ENCODE data around the gene NAV3. TPM values are rescaled to one million over a fixed set of nuclear protein-coding genes. Genes with fewer than 3 reads are reported as not detected.

Gene NAV3
- total RNA-seq, 2 experiments from 2014 or later: not detected

DNA sequence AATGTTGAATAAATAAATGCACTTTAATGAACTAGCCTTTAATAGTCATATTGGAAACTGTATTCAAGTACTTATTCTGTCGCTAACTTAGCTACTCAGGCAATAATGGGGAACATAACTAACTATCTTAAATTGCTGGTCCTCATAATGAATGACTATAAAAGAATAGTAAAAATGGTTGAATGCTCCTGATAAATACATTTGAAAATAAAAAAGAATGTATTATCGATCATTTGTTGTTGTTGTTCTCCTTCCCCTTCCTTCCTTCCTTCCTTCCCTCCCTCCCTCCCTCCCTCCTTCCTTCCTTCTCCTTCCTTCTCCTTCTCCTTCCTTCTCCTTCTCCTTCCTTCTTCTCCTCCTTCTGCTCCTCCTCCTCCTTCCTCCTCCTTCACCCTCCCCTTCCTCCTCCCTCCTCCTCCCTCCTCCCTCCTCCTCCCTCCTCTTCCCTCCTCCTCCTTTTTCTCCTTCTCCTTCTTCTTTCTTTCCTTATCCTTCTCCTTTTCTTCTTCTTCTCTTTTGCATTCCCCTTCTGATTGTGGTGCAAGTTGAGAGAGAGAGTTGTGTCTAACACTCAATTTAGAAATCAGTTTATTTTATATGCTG lies 133.0 kb downstream of the NAV3 start:
- ChIA-PET CTCF (no interaction called here), POLR2A (no interaction called here)
- H3K27me3 ChIP-seq (ENCODE audit: control insufficient read depth in 1 of 2, insufficient read depth in 2 of 2, low read length in 2 of 2): no peaks in the 10 kb centered on the region
- Mint-ChIP-seq H3K9me3 (peaks cover 2% of the 10 kb centered on the region), H3K27ac (no peak overlapping the region), H3K27me3 (no peaks in the 10 kb centered on the region), H3K4me1 (ENCODE audit: low read depth) (no peaks in the 10 kb centered on the region), H3K36me3 (ENCODE audit: low read depth) (no peaks in the 10 kb centered on the region), H3K4me3 (no peak overlapping the region)
- no peaks in the 10 kb centered on the region for H3K36me3 ChIP-seq (ENCODE audit: insufficient read depth, low read length)
- no peak overlapping the region for H3K27ac ChIP-seq (ENCODE audit: low read depth in 1 of 2, low read length in 2 of 2)
- ATAC-seq (ENCODE audit: poor library complexity): no peak
- intact Hi-C loops (cut with DNase I, micrococcal nuclease): no loop called here
- no peaks in the 10 kb centered on the region for H3K9me3 ChIP-seq (ENCODE audit: control insufficient read depth in 1 of 2, insufficient read depth in 1 of 2, low read length in 2 of 2)
- no peaks in the 10 kb centered on the region for H3K4me1 ChIP-seq (ENCODE audit: insufficient read depth, low read length)
- TF ChIP-seq, protein P1, sequence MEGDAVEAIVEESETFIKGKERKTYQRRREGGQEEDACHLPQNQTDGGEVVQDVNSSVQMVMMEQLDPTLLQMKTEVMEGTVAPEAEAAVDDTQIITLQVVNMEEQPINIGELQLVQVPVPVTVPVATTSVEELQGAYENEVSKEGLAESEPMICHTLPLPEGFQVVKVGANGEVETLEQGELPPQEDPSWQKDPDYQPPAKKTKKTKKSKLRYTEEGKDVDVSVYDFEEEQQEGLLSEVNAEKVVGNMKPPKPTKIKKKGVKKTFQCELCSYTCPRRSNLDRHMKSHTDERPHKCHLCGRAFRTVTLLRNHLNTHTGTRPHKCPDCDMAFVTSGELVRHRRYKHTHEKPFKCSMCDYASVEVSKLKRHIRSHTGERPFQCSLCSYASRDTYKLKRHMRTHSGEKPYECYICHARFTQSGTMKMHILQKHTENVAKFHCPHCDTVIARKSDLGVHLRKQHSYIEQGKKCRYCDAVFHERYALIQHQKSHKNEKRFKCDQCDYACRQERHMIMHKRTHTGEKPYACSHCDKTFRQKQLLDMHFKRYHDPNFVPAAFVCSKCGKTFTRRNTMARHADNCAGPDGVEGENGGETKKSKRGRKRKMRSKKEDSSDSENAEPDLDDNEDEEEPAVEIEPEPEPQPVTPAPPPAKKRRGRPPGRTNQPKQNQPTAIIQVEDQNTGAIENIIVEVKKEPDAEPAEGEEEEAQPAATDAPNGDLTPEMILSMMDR (IDR thresholded peaks at IDR 0.05): no peak
- H3K4me3 ChIP-seq (ENCODE audit: low read length): no peak overlapping the region
- no peak for DNase-seq

DNA sequence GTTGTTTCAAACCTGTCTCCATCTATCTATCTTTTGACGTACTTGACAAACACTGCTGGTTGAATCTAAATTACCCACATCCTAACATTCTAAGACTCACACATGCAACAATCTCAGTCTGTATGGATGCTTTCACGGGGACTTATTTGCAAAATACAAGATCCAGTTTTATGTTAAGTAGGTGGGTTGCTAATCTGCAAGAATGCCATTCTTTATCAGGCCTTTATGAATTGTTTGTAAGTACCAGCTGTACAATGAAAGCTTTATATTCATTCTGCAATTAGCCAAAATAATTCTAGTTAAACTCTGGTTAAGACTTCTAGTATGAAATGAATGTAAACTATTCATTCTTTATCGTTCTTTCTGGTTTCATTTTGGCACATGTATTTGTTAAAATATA lies 135.1 kb downstream of the NAV3 start:
- no peaks in the 10 kb centered on the region for H3K27me3 ChIP-seq (ENCODE audit: control insufficient read depth in 1 of 2, insufficient read depth in 2 of 2, low read length in 2 of 2)
- H3K27me3 Mint-ChIP-seq: no peaks in the 10 kb centered on the region
- H3K27ac ChIP-seq (ENCODE audit: low read depth in 1 of 2, low read length in 2 of 2): no peak overlapping the region
- no peaks in the 10 kb centered on the region for H3K4me1 Mint-ChIP-seq (ENCODE audit: low read depth)
- ChIA-PET POLR2A (no interaction called here), CTCF (no interaction called here)
- H3K4me3 ChIP-seq (ENCODE audit: low read length): no peak overlapping the region
- DNase-seq: no peak
- peaks cover 2% of the 10 kb centered on the region for H3K9me3 Mint-ChIP-seq
- H3K36me3 ChIP-seq (ENCODE audit: insufficient read depth, low read length): no peaks in the 10 kb centered on the region
- H3K36me3 Mint-ChIP-seq (ENCODE audit: low read depth): no peaks in the 10 kb centered on the region
- intact Hi-C loops (cut with DNase I, micrococcal nuclease): no loop called here
- TF ChIP-seq, protein P1 (IDR thresholded peaks at IDR 0.05): no peak
- no peak overlapping the region for H3K4me3 Mint-ChIP-seq
- H3K27ac Mint-ChIP-seq: no peak overlapping the region
- no peak for ATAC-seq (ENCODE audit: poor library complexity)
- H3K4me1 ChIP-seq (ENCODE audit: insufficient read depth, low read length): no peaks in the 10 kb centered on the region
- H3K9me3 ChIP-seq (ENCODE audit: control insufficient read depth in 1 of 2, insufficient read depth in 1 of 2, low read length in 2 of 2): peaks cover 0 to 4% of the 10 kb centered on the region in 2 experiments

DNA sequence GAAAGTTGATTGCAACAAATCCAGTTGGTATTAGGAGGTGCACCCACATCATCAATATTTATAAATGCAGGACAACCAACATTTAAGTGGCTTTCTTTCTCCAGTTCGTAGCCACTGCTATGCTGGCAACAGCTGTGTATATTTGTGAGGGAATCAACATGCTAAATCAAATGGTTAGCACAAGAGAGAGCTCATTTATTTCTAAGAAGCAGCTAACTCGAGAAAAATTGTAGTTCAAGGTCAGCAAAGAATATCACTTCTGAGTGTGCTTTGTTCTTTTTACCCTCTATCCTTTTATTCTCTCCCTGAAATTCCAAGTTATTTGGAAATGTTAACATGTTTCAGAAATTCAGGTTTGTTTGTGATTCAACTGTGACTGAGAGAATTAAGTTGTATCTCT lies 137.3 kb downstream of the NAV3 start:
- H3K9me3 Mint-ChIP-seq: no peaks in the 10 kb centered on the region
- DNase-seq (no peak), ATAC-seq (ENCODE audit: poor library complexity) (no peak)
- Histone ChIP-seq H3K4me1 (ENCODE audit: insufficient read depth, low read length) (no peaks in the 10 kb centered on the region), H3K27ac (ENCODE audit: low read depth in 1 of 2, low read length in 2 of 2) (no peak overlapping the region), H3K27me3 (ENCODE audit: control insufficient read depth in 1 of 2, insufficient read depth in 2 of 2, low read length in 2 of 2) (no peaks in the 10 kb centered on the region), H3K4me3 (ENCODE audit: low read length) (no peak overlapping the region), H3K36me3 (ENCODE audit: insufficient read depth, low read length) (no peaks in the 10 kb centered on the region), H3K9me3 (ENCODE audit: control insufficient read depth in 1 of 2, insufficient read depth in 1 of 2, low read length in 2 of 2) (peaks cover 0 to 4% of the 10 kb centered on the region in 2 experiments)
- POLR2A ChIA-PET: no interaction called here
- no peaks in the 10 kb centered on the region for H3K4me1 Mint-ChIP-seq (ENCODE audit: low read depth)
- no peaks in the 10 kb centered on the region for H3K36me3 Mint-ChIP-seq (ENCODE audit: low read depth)
- no peak overlapping the region for H3K27ac Mint-ChIP-seq
- no peaks in the 10 kb centered on the region for H3K27me3 Mint-ChIP-seq
- TF ChIP-seq, protein P1 (IDR thresholded peaks at IDR 0.05): no peak
- CTCF ChIA-PET: no interaction called here
- intact Hi-C loops (cut with DNase I, micrococcal nuclease): no loop called here
- H3K4me3 Mint-ChIP-seq: no peak overlapping the region
